Measurements from ENCODE around the gene FRMD4B. TPM values are rescaled to one million over a fixed set of nuclear protein-coding genes. Genes with fewer than 3 reads are reported as not detected.
"Not testable (repeated sequence)": the region's sequence is repeated elsewhere in the genome, so short reads cannot be mapped to it uniquely, and the experiment has no call there.

The FRMD4B gene
- total RNA-seq, 4 donors from 2014 or later = 10.5 to 22.0 (median 14.8) TPM

GRCh38 chr3:69273896-69274295, 112.0 kb downstream of the FRMD4B start:
- Histone ChIP-seq H3K27ac (replicated peaks in 1 of 4) (no peak overlapping the region), H3K36me3 (no peaks in the 10 kb centered on the region), H3K4me1 (no peaks in the 10 kb centered on the region), H3K9me3 (no peaks in the 10 kb centered on the region), H3K27me3 (no peaks in the 10 kb centered on the region), H3K4me3 (no peak overlapping the region)
- TF ChIP-seq POLR2AphosphoS5 (IDR thresholded peaks at IDR 0.05) (no peak), CTCF (IDR thresholded peaks at IDR 0.05) (no peak), POLR2A (IDR thresholded peaks at IDR 0.05; ENCODE audit: low read depth) (no peak), EP300 (IDR thresholded peaks at IDR 0.05) (no peak)
- 93% methylated on average over 1 of the region's 1 CpG for WGBS
- intact Hi-C loops (cut with DNase I) = no loop called here
- DNase-seq (ENCODE audit: extremely low spot score) = no peak

- intact Hi-C loops (cut with DNase I) = no loop called here
- Histone ChIP-seq H3K4me3 (no peak overlapping the region), H3K27me3 (no peaks in the 10 kb centered on the region), H3K4me1 (no peaks in the 10 kb centered on the region), H3K27ac (replicated peaks in 1 of 4) (no peak overlapping the region), H3K9me3 (no peaks in the 10 kb centered on the region), H3K36me3 (no peaks in the 10 kb centered on the region)
- DNase-seq (ENCODE audit: extremely low spot score) = no peak
- 92% methylated on average over 2 of the region's 2 CpGs for WGBS
- no peak for TF ChIP-seq CTCF (IDR thresholded peaks at IDR 0.05)
- no peak for TF ChIP-seq POLR2AphosphoS5 (IDR thresholded peaks at IDR 0.05)
- TF ChIP-seq POLR2A (IDR thresholded peaks at IDR 0.05; ENCODE audit: low read depth) = no peak
- TF ChIP-seq EP300 (IDR thresholded peaks at IDR 0.05) = no peak
These were observed 113.3 kb downstream of the FRMD4B start for GRCh38 chr3:69272556-69272955.

GRCh38 chr3:69271098-69271497, 114.8 kb downstream of the FRMD4B start:
- no peaks in the 10 kb centered on the region for H3K9me3 ChIP-seq
- intact Hi-C loops (cut with DNase I) = no loop called here
- no peak for TF ChIP-seq CTCF (IDR thresholded peaks at IDR 0.05)
- TF ChIP-seq EP300 (IDR thresholded peaks at IDR 0.05) = no peak
- no peak for TF ChIP-seq POLR2AphosphoS5 (IDR thresholded peaks at IDR 0.05)
- TF ChIP-seq POLR2A (IDR thresholded peaks at IDR 0.05; ENCODE audit: low read depth) = no peak
- DNase-seq (ENCODE audit: extremely low spot score) = no peak
- no peaks in the 10 kb centered on the region for H3K4me1 ChIP-seq
- WGBS = 88% methylated on average over 3 of the region's 3 CpGs
- H3K36me3 ChIP-seq = no peaks in the 10 kb centered on the region
- H3K4me3 ChIP-seq = no peak overlapping the region
- H3K27me3 ChIP-seq = no peaks in the 10 kb centered on the region
- H3K27ac ChIP-seq (replicated peaks in 1 of 4) = no peak overlapping the region

GRCh38 chr3:69266585-69266984, 119.3 kb downstream of the FRMD4B start:
- no peak for DNase-seq (ENCODE audit: extremely low spot score)
- no peak overlapping the region for H3K4me3 ChIP-seq
- no peaks in the 10 kb centered on the region for H3K4me1 ChIP-seq
- 68% methylated on average over 2 of the region's 2 CpGs for WGBS
- H3K27me3 ChIP-seq = no peaks in the 10 kb centered on the region
- intact Hi-C loops (cut with DNase I) = no loop called here
- H3K27ac ChIP-seq (replicated peaks in 1 of 4) = no peak overlapping the region
- no peaks in the 10 kb centered on the region for H3K9me3 ChIP-seq
- TF ChIP-seq POLR2AphosphoS5 (IDR thresholded peaks at IDR 0.05) = no peak
- H3K36me3 ChIP-seq = no peaks in the 10 kb centered on the region

- H3K27ac ChIP-seq (replicated peaks in 1 of 4); DNase-seq (ENCODE audit: extremely low spot score); H3K9me3 ChIP-seq; H3K4me1 ChIP-seq; H3K4me3 ChIP-seq; H3K27me3 ChIP-seq; H3K36me3 ChIP-seq; intact Hi-C loops (cut with DNase I): not testable (repeated sequence)
- WGBS = 92% methylated on average over 2 of the region's 2 CpGs
These were observed 119.8 kb downstream of the FRMD4B start for GRCh38 chr3:69266071-69266470.

GRCh38 chr3:69260843-69261405, 125.0 kb downstream of the FRMD4B start:
- 97% methylated on average over 7 of the region's 7 CpGs for WGBS
- intact Hi-C loops (cut with DNase I); H3K9me3 ChIP-seq; H3K36me3 ChIP-seq; H3K4me3 ChIP-seq; H3K27me3 ChIP-seq; H3K4me1 ChIP-seq; H3K27ac ChIP-seq (replicated peaks in 1 of 4); DNase-seq (ENCODE audit: extremely low spot score): not testable (repeated sequence)

Measured in esophagus muscularis mucosa (tissue), 4 donors.